ENCODE measurements around the gene PCDHGA3. TPM values are rescaled to one million over a fixed set of nuclear protein-coding genes. Genes with fewer than 3 reads are reported as not detected.
"Not testable (repeated sequence)": the region's sequence is repeated elsewhere in the genome, so short reads cannot be mapped to it uniquely, and the experiment has no call there.

Gene PCDHGA3
- total and polyA plus RNA-seq, 3 experiments from 2014 or later: not detected

GRCh38 chr5:141374627-141375026, 31.0 kb downstream of the PCDHGA3 start:
- CTCF ChIA-PET: interaction anchor here (1.3 kb wide), 1 partner anchor 19 kb away, joined by 4 read pairs; the partner anchor contains the start of gene PCDHGA4
- H3K27me3 Mint-ChIP-seq: peaks cover 47 to 69% of the 10 kb centered on the region in 2 donors
- peaks cover 5 to 9% (median 7%) of the 10 kb centered on the region in 3 donors for H3K4me1 Mint-ChIP-seq
- H3K9me3 Mint-ChIP-seq: peaks cover 23 to 80% (median 52%) of the 10 kb centered on the region in 5 donors
- Histone ChIP-seq H3K9me3 (ENCODE audit: low read length) (peaks cover 6% of the 10 kb centered on the region), H3K27me3 (ENCODE audit: insufficient read depth, low read length, poor library complexity, severe bottlenecking) (peaks cover 20% of the 10 kb centered on the region), H3K27ac (ENCODE audit: low read depth, low read length) (no peak overlapping the region), H3K36me3 (ENCODE audit: insufficient read depth, low read length) (no peaks in the 10 kb centered on the region), H3K4me1 (ENCODE audit: insufficient read depth, low read length) (no peaks in the 10 kb centered on the region), H3K4me3 (ENCODE audit: low read length) (no peak overlapping the region)
- peaks cover 2 to 12% (median 3%) of the 10 kb centered on the region in 3 donors for H3K36me3 Mint-ChIP-seq
- H3K27ac Mint-ChIP-seq: no peak overlapping the region
- POLR2A ChIA-PET: no interaction called here
- no peak overlapping the region for H3K4me3 Mint-ChIP-seq
- no peak for DNase-seq

GRCh38 chr5:141375444-141376155, 32.0 kb downstream of the PCDHGA3 start:
- H3K36me3 Mint-ChIP-seq; H3K4me1 ChIP-seq (ENCODE audit: insufficient read depth, low read length); POLR2A ChIA-PET; H3K27ac ChIP-seq (ENCODE audit: low read depth, low read length); H3K4me1 Mint-ChIP-seq; DNase-seq; H3K4me3 ChIP-seq (ENCODE audit: low read length); H3K9me3 ChIP-seq (ENCODE audit: low read length); H3K36me3 ChIP-seq (ENCODE audit: insufficient read depth, low read length); H3K27ac Mint-ChIP-seq; H3K4me3 Mint-ChIP-seq: not testable (repeated sequence)
- CTCF ChIA-PET: interaction anchor here (1.3 kb wide), 1 partner anchor 20 kb away, joined by 4 read pairs; the partner anchor contains the start of gene PCDHGA4
- H3K9me3 Mint-ChIP-seq: peaks cover 27 to 79% (median 45%) of the 10 kb centered on the region in 5 donors
- peaks cover 49 to 67% of the 10 kb centered on the region in 2 donors for H3K27me3 Mint-ChIP-seq
- H3K27me3 ChIP-seq (ENCODE audit: insufficient read depth, low read length, poor library complexity, severe bottlenecking): peaks cover 20% of the 10 kb centered on the region

GRCh38 chr5:141382469-141383294, 39.1 kb downstream of the PCDHGA3 start, which contains the start of gene PCDHGA7:
PCDHGA7 (plus strand) TSS chr5:141382742; CDS start chr5:141382900, 158 bp downstream.
- no peaks in the 10 kb centered on the region for H3K4me1 ChIP-seq (ENCODE audit: insufficient read depth, low read length)
- Mint-ChIP-seq H3K36me3 (peaks cover 2 to 3% (median 3%) of the 10 kb centered on the region in 3 donors), H3K4me3 (peak within 1 kb of the TSS in 5 of 7 donors; percentile 17 to 67 (median 53)), H3K27me3 (peaks cover 57 to 71% of the 10 kb centered on the region in 2 donors), H3K4me1 (no peaks in the 10 kb centered on the region), H3K9me3 (peaks cover 22 to 80% (median 55%) of the 10 kb centered on the region in 5 donors), H3K27ac (peak within 1 kb of the TSS in 1 of 8 donors; percentile 28)
- H3K36me3 ChIP-seq (ENCODE audit: insufficient read depth, low read length): no peaks in the 10 kb centered on the region
- H3K27ac ChIP-seq (ENCODE audit: low read depth, low read length): no peak within 1 kb of the TSS
- no peaks in the 10 kb centered on the region for H3K9me3 ChIP-seq (ENCODE audit: low read length)
- CTCF ChIA-PET: no interaction called here
- H3K27me3 ChIP-seq (ENCODE audit: insufficient read depth, low read length, poor library complexity, severe bottlenecking): peaks cover 11% of the 10 kb centered on the region
- POLR2A ChIA-PET: no interaction called here
- no peak for DNase-seq
- peak within 1 kb of the TSS; percentile 29 for H3K4me3 ChIP-seq (ENCODE audit: low read length)

GRCh38 chr5:141383345-141383744, 39.7 kb downstream of the PCDHGA3 start:
- Mint-ChIP-seq H3K36me3 (peaks cover 2 to 3% (median 3%) of the 10 kb centered on the region in 3 donors), H3K27me3 (peaks cover 60 to 73% of the 10 kb centered on the region in 2 donors), H3K4me3 (no peak overlapping the region), H3K4me1 (no peaks in the 10 kb centered on the region), H3K9me3 (peaks cover 24 to 77% (median 56%) of the 10 kb centered on the region in 5 donors), H3K27ac (no peak overlapping the region)
- DNase-seq: no peak
- no peak overlapping the region for H3K4me3 ChIP-seq (ENCODE audit: low read length)
- CTCF ChIA-PET: no interaction called here
- POLR2A ChIA-PET: no interaction called here
- H3K27me3 ChIP-seq (ENCODE audit: insufficient read depth, low read length, poor library complexity, severe bottlenecking): peaks cover 11% of the 10 kb centered on the region
- H3K27ac ChIP-seq (ENCODE audit: low read depth, low read length): no peak overlapping the region
- no peaks in the 10 kb centered on the region for H3K9me3 ChIP-seq (ENCODE audit: low read length)
- H3K4me1 ChIP-seq (ENCODE audit: insufficient read depth, low read length): no peaks in the 10 kb centered on the region
- no peaks in the 10 kb centered on the region for H3K36me3 ChIP-seq (ENCODE audit: insufficient read depth, low read length)

GRCh38 chr5:141384471-141385267, 41.0 kb downstream of the PCDHGA3 start:
- no peaks in the 10 kb centered on the region for H3K4me1 Mint-ChIP-seq
- Histone ChIP-seq H3K4me1 (ENCODE audit: insufficient read depth, low read length) (no peaks in the 10 kb centered on the region), H3K27ac (ENCODE audit: low read depth, low read length) (no peak overlapping the region), H3K36me3 (ENCODE audit: insufficient read depth, low read length) (no peaks in the 10 kb centered on the region), H3K27me3 (ENCODE audit: insufficient read depth, low read length, poor library complexity, severe bottlenecking) (peaks cover 11% of the 10 kb centered on the region), H3K9me3 (ENCODE audit: low read length) (no peaks in the 10 kb centered on the region), H3K4me3 (ENCODE audit: low read length) (no peak overlapping the region)
- H3K36me3 Mint-ChIP-seq: peaks cover 2 to 8% (median 3%) of the 10 kb centered on the region in 3 donors
- peaks cover 27 to 73% (median 60%) of the 10 kb centered on the region in 5 donors for H3K9me3 Mint-ChIP-seq
- POLR2A ChIA-PET: no interaction called here
- H3K4me3 Mint-ChIP-seq: no peak overlapping the region
- H3K27ac Mint-ChIP-seq: no peak overlapping the region
- H3K27me3 Mint-ChIP-seq: peaks cover 66 to 76% of the 10 kb centered on the region in 2 donors
- DNase-seq: no peak
- CTCF ChIA-PET: no interaction called here

GRCh38 chr5:141387557-141388311, 44.1 kb downstream of the PCDHGA3 start, which contains the start of gene PCDHGB4:
PCDHGB4 (plus strand) TSS chr5:141387698; CDS start chr5:141387885, 187 bp downstream.
- H3K27ac Mint-ChIP-seq; H3K4me1 ChIP-seq (ENCODE audit: insufficient read depth, low read length); DNase-seq; H3K36me3 ChIP-seq (ENCODE audit: insufficient read depth, low read length); POLR2A ChIA-PET; H3K4me3 ChIP-seq (ENCODE audit: low read length); H3K27ac ChIP-seq (ENCODE audit: low read depth, low read length); H3K4me1 Mint-ChIP-seq; H3K9me3 ChIP-seq (ENCODE audit: low read length); CTCF ChIA-PET: not testable (repeated sequence)
- H3K9me3 Mint-ChIP-seq: peaks cover 30 to 76% (median 66%) of the 10 kb centered on the region in 5 donors
- H3K4me3 Mint-ChIP-seq: peak within 1 kb of the TSS in 4 of 7 donors; percentile 22 to 74 (median 30)
- H3K27me3 ChIP-seq (ENCODE audit: insufficient read depth, low read length, poor library complexity, severe bottlenecking): peaks cover 10% of the 10 kb centered on the region
- peaks cover 3 to 11% (median 4%) of the 10 kb centered on the region in 3 donors for H3K36me3 Mint-ChIP-seq
- peaks cover 67 to 74% of the 10 kb centered on the region in 2 donors for H3K27me3 Mint-ChIP-seq

GRCh38 chr5:141388661-141389060, 45.0 kb downstream of the PCDHGA3 start:
- Mint-ChIP-seq H3K9me3 (peaks cover 30 to 77% (median 66%) of the 10 kb centered on the region in 5 donors), H3K4me3 (peak overlapping the region in 3 of 7 donors; percentile 18 to 52 (median 34)), H3K4me1 (no peaks in the 10 kb centered on the region), H3K36me3 (peaks cover 2 to 14% (median 3%) of the 10 kb centered on the region in 3 donors), H3K27ac (no peak overlapping the region), H3K27me3 (peaks cover 65 to 73% of the 10 kb centered on the region in 2 donors)
- Histone ChIP-seq H3K36me3 (ENCODE audit: insufficient read depth, low read length) (no peaks in the 10 kb centered on the region), H3K9me3 (ENCODE audit: low read length) (no peaks in the 10 kb centered on the region), H3K4me1 (ENCODE audit: insufficient read depth, low read length) (no peaks in the 10 kb centered on the region), H3K27ac (ENCODE audit: low read depth, low read length) (no peak overlapping the region), H3K27me3 (ENCODE audit: insufficient read depth, low read length, poor library complexity, severe bottlenecking) (peaks cover 16% of the 10 kb centered on the region), H3K4me3 (ENCODE audit: low read length) (no peak overlapping the region)
- POLR2A ChIA-PET: no interaction called here
- DNase-seq: no peak
- CTCF ChIA-PET: no interaction called here
